Dendritic cell treated with granulocyte-macrophage colony-stimulating factor and Interleukin-4, amounts not matched to agents 40 ng/mL and 50 ng/mL, for 4 days (primary cell): Measurements from ENCODE around the gene LAMC2.

Source experiments
- H3K27ac Mint-ChIP-seq: one replicate; pipeline ENCODE4 v1.8.0; 2022; ENCODE audit warnings: mild to moderate bottlenecking, mixed read lengths
- H3K27me3 Mint-ChIP-seq: one replicate; pipeline ENCODE4 v1.8.0; 2022; ENCODE audit warnings: mild to moderate bottlenecking, mixed read lengths
- H3K36me3 Mint-ChIP-seq: one replicate; pipeline ENCODE4 v1.8.0; 2022; ENCODE audit warnings: low read depth, mixed read lengths
- H3K4me1 Mint-ChIP-seq: one replicate; pipeline ENCODE4 v1.8.0; 2022; ENCODE audit warnings: low read depth, mixed read lengths
- H3K4me3 Mint-ChIP-seq: one replicate; pipeline ENCODE4 v1.8.0; 2022; ENCODE audit warnings: mild to moderate bottlenecking, moderate library complexity, mixed read lengths
- H3K9me3 Mint-ChIP-seq: one replicate; pipeline ENCODE4 v1.8.0; 2022; ENCODE audit warnings: mixed read lengths
- intact Hi-C: fragments of 100-400 bp; cut with micrococcal nuclease; formaldehyde crosslinking; loops from one replicate; pipeline ENCODE4 v1.15.0; 2022

LAMC2 gene

DNA sequence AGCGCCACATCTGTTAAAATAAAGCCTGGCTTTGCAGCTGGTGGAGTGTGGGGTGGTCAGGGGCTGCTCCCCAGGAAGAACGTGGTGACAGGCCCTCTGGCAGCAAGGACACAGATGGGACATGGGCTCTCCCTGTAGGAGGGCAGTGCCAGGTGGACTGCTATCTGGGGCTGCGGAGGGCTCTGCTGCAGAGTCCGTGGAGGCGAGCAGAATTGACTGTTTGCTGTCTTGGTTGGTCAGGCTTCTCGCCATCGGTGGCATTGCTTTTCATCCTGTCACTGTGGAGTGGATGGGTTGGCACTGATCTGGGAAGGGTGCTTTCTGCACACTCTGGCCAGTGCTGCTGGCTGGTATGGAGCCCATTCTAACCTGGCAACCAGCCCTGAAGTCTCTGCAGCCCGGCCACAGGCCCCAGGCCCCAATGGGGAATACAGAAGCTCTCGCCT, 103.0 kb downstream of the LAMC2 start:
- Mint-ChIP-seq H3K4me1 (no peaks in the 10 kb centered on the region), H3K9me3 (no peaks in the 10 kb centered on the region), H3K4me3 (no peak overlapping the region), H3K36me3 (no peaks in the 10 kb centered on the region), H3K27me3 (peaks cover 8% of the 10 kb centered on the region), H3K27ac (no peak overlapping the region)
- intact Hi-C loops: loop anchor here (10.0 kb wide), 2 partner anchors 196 to 336 kb away; no protein-coding TSS in a partner anchor

GRCh38 chr1:183290628-183291027, 104.6 kb downstream of the LAMC2 start:
- H3K4me3 Mint-ChIP-seq: no peak overlapping the region
- no peaks in the 10 kb centered on the region for H3K9me3 Mint-ChIP-seq
- H3K27me3 Mint-ChIP-seq: peaks cover 2% of the 10 kb centered on the region
- intact Hi-C loops: no loop called here
- no peaks in the 10 kb centered on the region for H3K36me3 Mint-ChIP-seq
- no peak overlapping the region for H3K27ac Mint-ChIP-seq
- H3K4me1 Mint-ChIP-seq: no peaks in the 10 kb centered on the region

GRCh38 chr1:183291216-183291762, 105.2 kb downstream of the LAMC2 start:
- Mint-ChIP-seq H3K27me3 (peaks cover 2% of the 10 kb centered on the region), H3K9me3 (no peaks in the 10 kb centered on the region), H3K36me3 (no peaks in the 10 kb centered on the region), H3K4me1 (no peaks in the 10 kb centered on the region), H3K27ac (no peak overlapping the region), H3K4me3 (no peak overlapping the region)
- intact Hi-C loops: no loop called here

DNA sequence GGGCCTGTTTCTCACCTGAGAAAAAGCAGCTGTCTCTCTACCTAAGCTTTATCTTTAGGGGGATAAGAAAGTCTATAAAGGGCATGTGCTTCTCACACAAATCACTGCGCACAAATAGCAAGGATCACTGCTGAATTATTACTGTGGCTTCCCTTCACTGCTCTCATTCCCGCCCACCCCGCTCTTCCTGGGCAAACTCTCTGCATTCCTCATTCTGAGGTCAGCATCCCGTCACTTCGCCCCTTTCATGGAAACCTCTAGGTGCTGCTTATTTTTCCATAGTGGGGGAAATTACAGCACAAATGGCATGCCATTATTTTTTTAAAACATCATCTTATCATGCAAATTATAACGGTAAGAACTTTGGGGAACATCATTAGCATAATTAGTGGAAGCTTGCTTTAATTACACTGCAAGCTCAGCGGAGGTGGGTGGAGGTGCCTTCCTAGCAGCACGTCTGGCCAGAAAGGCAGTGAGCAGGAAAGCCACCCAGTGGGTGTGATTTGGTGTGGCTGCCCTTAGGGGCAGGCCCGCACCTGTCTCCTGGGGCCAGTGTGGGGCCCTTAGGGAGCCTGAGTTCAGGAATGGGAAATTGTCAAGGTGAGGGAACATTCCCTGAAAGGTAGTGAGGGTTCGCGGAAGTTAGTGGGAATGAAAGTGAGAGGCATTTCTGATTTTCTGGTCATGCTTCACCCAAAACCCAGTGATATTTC, 105.9 kb downstream of the LAMC2 start:
- no peaks in the 10 kb centered on the region for H3K9me3 Mint-ChIP-seq
- intact Hi-C loops: no loop called here
- H3K27me3 Mint-ChIP-seq: peaks cover 4% of the 10 kb centered on the region
- H3K4me1 Mint-ChIP-seq: no peaks in the 10 kb centered on the region
- H3K4me3 Mint-ChIP-seq: no peak overlapping the region
- H3K36me3 Mint-ChIP-seq: no peaks in the 10 kb centered on the region
- no peak overlapping the region for H3K27ac Mint-ChIP-seq

DNA sequence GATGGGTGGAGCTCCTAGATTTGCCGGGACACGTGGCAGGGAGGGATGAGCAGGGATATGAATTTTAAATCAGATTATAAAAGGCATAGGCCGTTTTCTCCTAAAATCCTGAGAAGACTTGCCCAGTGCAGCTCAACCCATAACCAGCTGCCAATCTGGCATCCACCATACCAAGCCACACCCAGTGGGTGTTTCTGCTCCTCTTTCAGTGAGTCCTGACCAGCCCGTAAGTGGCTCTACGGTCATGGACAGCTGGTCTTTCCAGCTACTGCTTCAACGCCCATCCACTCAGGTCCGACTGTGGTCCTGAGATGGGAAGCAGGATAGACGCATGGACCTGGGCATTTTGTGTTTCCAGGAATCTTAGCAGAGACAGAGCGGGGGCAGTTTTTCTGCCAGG, 107.2 kb downstream of the LAMC2 start:
- no peak overlapping the region for H3K27ac Mint-ChIP-seq
- intact Hi-C loops: no loop called here
- H3K9me3 Mint-ChIP-seq: no peaks in the 10 kb centered on the region
- H3K4me1 Mint-ChIP-seq: no peaks in the 10 kb centered on the region
- no peaks in the 10 kb centered on the region for H3K36me3 Mint-ChIP-seq
- H3K27me3 Mint-ChIP-seq: peaks cover 4% of the 10 kb centered on the region
- no peak overlapping the region for H3K4me3 Mint-ChIP-seq

DNA sequence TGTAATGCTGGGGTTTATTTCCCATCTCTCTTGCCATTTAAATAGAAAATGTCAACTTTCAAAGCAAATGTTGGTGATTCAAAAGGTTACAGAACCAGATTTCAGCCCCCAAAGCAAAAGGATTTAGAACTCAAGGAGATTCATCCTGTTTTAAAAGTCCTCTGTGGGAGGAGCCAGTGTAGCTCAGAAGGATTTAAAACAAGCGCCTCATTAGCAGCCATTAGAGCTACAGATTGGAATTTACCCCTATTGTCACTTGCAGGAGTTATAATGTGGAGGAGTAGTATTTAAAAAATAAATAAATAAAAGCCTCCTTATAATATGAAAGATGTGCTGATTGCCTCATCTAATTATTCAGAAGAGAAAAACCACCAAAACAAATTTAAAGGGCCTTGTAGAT, 107.8 kb downstream of the LAMC2 start:
- Mint-ChIP-seq H3K9me3 (no peaks in the 10 kb centered on the region), H3K27ac (no peak overlapping the region), H3K27me3 (peaks cover 4% of the 10 kb centered on the region), H3K4me3 (no peak overlapping the region), H3K4me1 (no peaks in the 10 kb centered on the region), H3K36me3 (no peaks in the 10 kb centered on the region)
- intact Hi-C loops: no loop called here
